Suppressor macrophage treated with lipopolysaccharide for 1 hour (primary cell): ENCODE measurements around the gene IDE.
"Not testable (repeated sequence)": the region's sequence is repeated elsewhere in the genome, so short reads cannot be mapped to it uniquely, and the experiment has no call there.

Experiments used
- DNase-seq, 3 donors: peaks; one replicate each; pipeline ENCODE4 v3.0.0-alpha.2; 2020 to 2022

Gene IDE

GRCh38 chr10:92483539-92483938, 90.4 kb downstream of the IDE start:
- no peak for DNase-seq

GRCh38 chr10:92480413-92480812, 93.5 kb downstream of the IDE start:
- no peak for DNase-seq

GRCh38 chr10:92479547-92479946, 94.3 kb downstream of the IDE start:
- no peak for DNase-seq

GRCh38 chr10:92478536-92478935, 95.4 kb downstream of the IDE start:
- DNase-seq: no peak

- DNase-seq: no peak
Measured at GRCh38 chr10:92475357-92475868, 98.5 kb downstream of the IDE start.

GRCh38 chr10:92470026-92470425, 103.9 kb downstream of the IDE start:
- no peak for DNase-seq

GRCh38 chr10:92464364-92464763, 109.5 kb downstream of the IDE start:
- DNase-seq: no peak

GRCh38 chr10:92463582-92463981, 110.3 kb downstream of the IDE start:
- no peak for DNase-seq

- not testable (repeated sequence) for DNase-seq
Measured at GRCh38 chr10:92454955-92455354, 118.9 kb downstream of the IDE start.

- no peak for DNase-seq
Measured at GRCh38 chr10:92452313-92452712, 121.6 kb downstream of the IDE start.

GRCh38 chr10:92451431-92451830, 122.5 kb downstream of the IDE start:
- no peak for DNase-seq

- no peak for DNase-seq
Measured at GRCh38 chr10:92450896-92451295, 123.0 kb downstream of the IDE start.

- no peak for DNase-seq
Measured at GRCh38 chr10:92440578-92440977, 133.3 kb downstream of the IDE start.

- no peak for DNase-seq
Measured at GRCh38 chr10:92438220-92438619, 135.7 kb downstream of the IDE start.

- no peak for DNase-seq
Measured at GRCh38 chr10:92436611-92437010, 137.3 kb downstream of the IDE start.

GRCh38 chr10:92436065-92436464, 137.8 kb downstream of the IDE start:
- DNase-seq: not testable (repeated sequence)

GRCh38 chr10:92434385-92434784, 139.5 kb downstream of the IDE start:
- DNase-seq: no peak

- DNase-seq: no peak
Measured at GRCh38 chr10:92432596-92432995, 141.3 kb downstream of the IDE start.

- DNase-seq: no peak
Measured at GRCh38 chr10:92430103-92430502, 143.8 kb downstream of the IDE start.

GRCh38 chr10:92421550-92421949, 152.3 kb downstream of the IDE start:
- DNase-seq: peak in 1 of 3 donors; percentile 39

GRCh38 chr10:92420546-92421275, 153.2 kb downstream of the IDE start:
- peak in 2 of 3 donors; percentile 25 to 27 for DNase-seq

GRCh38 chr10:92419740-92420545, 153.9 kb downstream of the IDE start:
- peak; percentile 42 to 61 (median 43) for DNase-seq

GRCh38 chr10:92418891-92419290, 155.0 kb downstream of the IDE start:
- DNase-seq: no peak

GRCh38 chr10:92418221-92418620, 155.7 kb downstream of the IDE start:
- no peak for DNase-seq
